Measurements from ENCODE around the gene GAS7. TPM values are rescaled to one million over a fixed set of nuclear protein-coding genes. Genes with fewer than 3 reads are reported as not detected.
"Not testable (repeated sequence)": the region's sequence is repeated elsewhere in the genome, so short reads cannot be mapped to it uniquely, and the experiment has no call there.

GAS7 gene
- total RNA-seq, 3 donors from 2014 or later (not counting 1 experiment from before 2014, with no cell fraction given) = 70.7 to 89.1 (median 84.8) TPM

DNA sequence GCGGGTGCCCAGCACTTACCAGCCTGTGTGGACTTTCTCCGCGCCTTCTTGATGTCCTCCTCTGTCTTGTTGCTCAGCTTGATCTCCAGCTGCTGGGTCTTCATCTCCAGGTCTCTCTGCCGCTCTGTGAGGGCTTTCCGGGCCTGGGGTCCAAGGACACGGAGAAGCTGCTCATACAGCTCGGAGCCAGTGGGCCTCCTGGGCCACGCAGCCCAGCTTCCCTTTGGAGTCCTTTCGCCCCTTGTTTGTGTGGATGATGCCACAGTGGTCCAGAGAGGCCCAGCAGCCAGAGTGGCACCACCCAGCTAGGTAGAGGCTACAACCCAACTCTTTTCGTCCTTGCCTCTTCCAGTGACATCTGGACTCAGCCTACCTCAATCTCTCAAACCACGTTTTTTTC is 272.9 kb downstream of the GAS7 start:
- H3K27ac Mint-ChIP-seq = peak overlapping the region; percentile 62 to 74
- Histone ChIP-seq H3K27me3 (ENCODE audit: control insufficient read depth, insufficient read depth, low read length) (no peaks in the 10 kb centered on the region), H3K27ac (ENCODE audit: low read length) (no peak overlapping the region), H3K4me3 (ENCODE audit: low read length) (no peak overlapping the region), H3K4me1 (ENCODE audit: control insufficient read depth, insufficient read depth, low read length) (peaks cover 3% of the 10 kb centered on the region), H3K9me3 (ENCODE audit: control insufficient read depth, insufficient read depth, low read length) (no peaks in the 10 kb centered on the region), H3K36me3 (ENCODE audit: control insufficient read depth, insufficient read depth, low read length) (peaks cover 37% of the 10 kb centered on the region)
- no peak for ATAC-seq
- H3K9me3 Mint-ChIP-seq = no peaks in the 10 kb centered on the region
- no peak for DNase-seq
- 95% methylated on average over 11 of the region's 11 CpGs for WGBS (ENCODE audit: insufficient coverage)
- H3K27me3 Mint-ChIP-seq (ENCODE audit: low read depth in 2 of 2) = no peaks in the 10 kb centered on the region
- no peak overlapping the region for H3K4me3 Mint-ChIP-seq
- TF ChIP-seq, protein P1, sequence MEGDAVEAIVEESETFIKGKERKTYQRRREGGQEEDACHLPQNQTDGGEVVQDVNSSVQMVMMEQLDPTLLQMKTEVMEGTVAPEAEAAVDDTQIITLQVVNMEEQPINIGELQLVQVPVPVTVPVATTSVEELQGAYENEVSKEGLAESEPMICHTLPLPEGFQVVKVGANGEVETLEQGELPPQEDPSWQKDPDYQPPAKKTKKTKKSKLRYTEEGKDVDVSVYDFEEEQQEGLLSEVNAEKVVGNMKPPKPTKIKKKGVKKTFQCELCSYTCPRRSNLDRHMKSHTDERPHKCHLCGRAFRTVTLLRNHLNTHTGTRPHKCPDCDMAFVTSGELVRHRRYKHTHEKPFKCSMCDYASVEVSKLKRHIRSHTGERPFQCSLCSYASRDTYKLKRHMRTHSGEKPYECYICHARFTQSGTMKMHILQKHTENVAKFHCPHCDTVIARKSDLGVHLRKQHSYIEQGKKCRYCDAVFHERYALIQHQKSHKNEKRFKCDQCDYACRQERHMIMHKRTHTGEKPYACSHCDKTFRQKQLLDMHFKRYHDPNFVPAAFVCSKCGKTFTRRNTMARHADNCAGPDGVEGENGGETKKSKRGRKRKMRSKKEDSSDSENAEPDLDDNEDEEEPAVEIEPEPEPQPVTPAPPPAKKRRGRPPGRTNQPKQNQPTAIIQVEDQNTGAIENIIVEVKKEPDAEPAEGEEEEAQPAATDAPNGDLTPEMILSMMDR (IDR thresholded peaks at IDR 0.05) = no peak
- H3K36me3 Mint-ChIP-seq = peaks cover 8% of the 10 kb centered on the region
- intact Hi-C loops (cut with micrococcal nuclease) = loop anchor here (2.0 to 10.0 kb wide), 4 partner anchors 369 to 919 kb away; no protein-coding TSS in a partner anchor
- peaks cover 6 to 12% of the 10 kb centered on the region in 2 donors for H3K4me1 Mint-ChIP-seq

DNA sequence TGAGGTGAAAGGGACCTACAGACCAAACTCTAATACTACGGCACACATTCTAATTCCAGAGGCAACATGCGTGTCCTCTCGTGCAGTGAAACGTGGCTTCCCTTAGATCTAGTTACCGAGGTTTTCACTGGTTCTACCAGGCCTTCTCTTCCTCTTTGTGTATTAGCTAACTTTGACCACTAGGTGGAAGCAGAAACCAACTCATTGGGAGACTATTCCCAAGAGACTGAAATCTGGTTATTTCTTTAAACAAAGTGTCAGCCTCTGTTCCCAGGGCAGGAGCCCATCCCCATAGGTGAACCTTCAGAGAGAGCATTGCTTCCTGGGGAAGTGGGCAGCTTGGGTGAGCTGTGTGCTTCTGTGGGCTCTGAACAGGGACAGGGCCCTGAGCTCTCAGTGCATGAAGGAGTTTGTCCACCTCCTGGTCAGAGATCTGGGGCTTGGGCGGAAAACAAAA is 273.6 kb downstream of the GAS7 start:
- H3K4me1 Mint-ChIP-seq = peaks cover 6 to 12% of the 10 kb centered on the region in 2 donors
- peaks cover 14% of the 10 kb centered on the region for H3K36me3 Mint-ChIP-seq
- WGBS (ENCODE audit: insufficient coverage) = 25% methylated on average over 6 of the region's 6 CpGs
- H3K4me3 ChIP-seq (ENCODE audit: low read length) = no peak overlapping the region
- intact Hi-C loops (cut with micrococcal nuclease) = loop anchor here (1.0 to 10.0 kb wide), 6 partner anchors 303 to 920 kb away; no protein-coding TSS in a partner anchor
- no peaks in the 10 kb centered on the region for H3K9me3 ChIP-seq (ENCODE audit: control insufficient read depth, insufficient read depth, low read length)
- no peaks in the 10 kb centered on the region for H3K27me3 ChIP-seq (ENCODE audit: control insufficient read depth, insufficient read depth, low read length)
- no peak overlapping the region for H3K4me3 Mint-ChIP-seq
- TF ChIP-seq, protein P1 (IDR thresholded peaks at IDR 0.05) = peak; percentile 87
- peaks cover 3% of the 10 kb centered on the region for H3K4me1 ChIP-seq (ENCODE audit: control insufficient read depth, insufficient read depth, low read length)
- H3K9me3 Mint-ChIP-seq = no peaks in the 10 kb centered on the region
- no peak overlapping the region for H3K27ac ChIP-seq (ENCODE audit: low read length)
- H3K27me3 Mint-ChIP-seq (ENCODE audit: low read depth in 2 of 2) = no peaks in the 10 kb centered on the region
- ATAC-seq (peak; percentile 66 to 78 (median 76)), DNase-seq (peak in 1 of 2 donors; percentile 71)
- H3K27ac Mint-ChIP-seq = peak overlapping the region; percentile 50 to 74
- H3K36me3 ChIP-seq (ENCODE audit: control insufficient read depth, insufficient read depth, low read length) = peaks cover 41% of the 10 kb centered on the region

DNA sequence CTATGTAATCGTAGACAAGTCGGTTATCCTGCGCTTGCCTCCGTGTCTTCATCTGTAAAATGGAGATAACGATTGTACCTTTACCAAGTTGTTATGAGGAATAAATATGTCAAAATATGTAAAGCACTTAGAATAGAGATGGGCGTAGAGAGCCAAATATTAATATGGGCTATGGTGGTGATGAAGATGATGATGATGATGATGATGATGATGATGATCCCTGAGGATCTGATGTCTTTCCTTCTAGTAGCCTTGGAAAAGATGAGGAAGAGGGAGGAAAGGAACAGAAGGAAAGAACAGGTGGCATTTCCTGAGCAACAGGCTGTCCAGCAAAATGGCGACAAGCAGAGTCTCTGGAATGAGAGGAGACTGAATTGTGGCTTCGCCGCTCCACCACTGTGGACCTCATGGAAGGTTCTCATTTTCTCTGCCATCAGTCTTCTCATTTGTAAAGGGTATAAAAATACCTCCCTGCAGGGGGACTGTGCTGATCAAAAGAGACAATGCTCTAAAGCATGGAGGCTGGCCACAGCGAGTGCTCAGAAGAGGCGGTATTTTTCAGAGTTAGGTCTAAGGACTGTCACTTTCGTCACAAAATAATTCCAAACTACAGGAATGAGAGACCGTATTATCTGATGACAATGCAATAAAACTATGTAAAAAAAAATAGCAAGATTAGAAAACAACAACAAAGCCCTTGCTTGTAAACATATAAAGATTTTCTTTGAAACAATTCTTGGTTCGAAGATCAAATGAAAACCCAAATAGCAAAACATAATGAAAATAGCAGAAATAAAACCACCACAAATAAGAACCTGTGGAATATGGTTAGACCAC is 276.2 kb downstream of the GAS7 start:
- H3K4me3 ChIP-seq (ENCODE audit: low read length) = no peak overlapping the region
- TF ChIP-seq, protein P1 (IDR thresholded peaks at IDR 0.05) = no peak
- H3K9me3 Mint-ChIP-seq = no peaks in the 10 kb centered on the region
- peaks cover 3% of the 10 kb centered on the region for H3K4me1 ChIP-seq (ENCODE audit: control insufficient read depth, insufficient read depth, low read length)
- WGBS (ENCODE audit: insufficient coverage) = 97% methylated on average over 11 of the region's 14 CpGs
- H3K4me3 Mint-ChIP-seq = no peak overlapping the region
- H3K27me3 Mint-ChIP-seq (ENCODE audit: low read depth in 2 of 2) = no peaks in the 10 kb centered on the region
- peaks cover 50% of the 10 kb centered on the region for H3K36me3 ChIP-seq (ENCODE audit: control insufficient read depth, insufficient read depth, low read length)
- H3K4me1 Mint-ChIP-seq = peaks cover 6 to 12% of the 10 kb centered on the region in 2 donors
- no peaks in the 10 kb centered on the region for H3K27me3 ChIP-seq (ENCODE audit: control insufficient read depth, insufficient read depth, low read length)
- ATAC-seq (no peak), DNase-seq (no peak)
- no peak overlapping the region for H3K27ac ChIP-seq (ENCODE audit: low read length)
- H3K27ac Mint-ChIP-seq = no peak overlapping the region
- intact Hi-C loops (cut with micrococcal nuclease) = loop anchor here (10.0 kb wide), 2 partner anchors 373 to 923 kb away; no protein-coding TSS in a partner anchor
- H3K9me3 ChIP-seq (ENCODE audit: control insufficient read depth, insufficient read depth, low read length) = no peaks in the 10 kb centered on the region
- peaks cover 17% of the 10 kb centered on the region for H3K36me3 Mint-ChIP-seq

DNA sequence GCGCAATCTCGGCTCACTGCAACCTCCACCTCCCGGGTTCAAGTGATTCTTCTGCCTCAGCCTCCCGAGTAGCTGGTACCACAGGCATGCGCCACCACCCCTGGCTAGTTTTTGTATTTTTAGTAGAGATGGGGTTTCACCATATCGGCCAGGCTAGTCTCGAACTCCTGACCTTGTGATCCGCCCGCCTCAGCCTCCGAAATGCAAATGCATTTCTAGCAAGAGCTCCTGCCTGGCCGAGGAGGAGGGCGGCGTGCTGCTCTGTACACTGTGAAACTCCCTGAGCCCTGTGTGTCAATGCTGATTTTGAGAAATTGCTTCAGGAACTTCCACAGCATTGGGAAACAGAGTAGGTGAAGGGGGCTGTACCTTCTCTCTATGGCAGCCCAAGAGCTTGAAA is 277.2 kb downstream of the GAS7 start:
- not testable (repeated sequence) for DNase-seq; H3K27me3 Mint-ChIP-seq (ENCODE audit: low read depth in 2 of 2); H3K27ac ChIP-seq (ENCODE audit: low read length); H3K4me3 Mint-ChIP-seq; H3K9me3 Mint-ChIP-seq; H3K4me3 ChIP-seq (ENCODE audit: low read length); ATAC-seq; H3K27ac Mint-ChIP-seq; H3K27me3 ChIP-seq (ENCODE audit: control insufficient read depth, insufficient read depth, low read length); H3K9me3 ChIP-seq (ENCODE audit: control insufficient read depth, insufficient read depth, low read length); H3K4me1 ChIP-seq (ENCODE audit: control insufficient read depth, insufficient read depth, low read length)
- H3K36me3 Mint-ChIP-seq = peaks cover 17% of the 10 kb centered on the region
- 90% methylated on average over 13 of the region's 13 CpGs for WGBS (ENCODE audit: insufficient coverage)
- H3K36me3 ChIP-seq (ENCODE audit: control insufficient read depth, insufficient read depth, low read length) = peaks cover 55% of the 10 kb centered on the region
- intact Hi-C loops (cut with micrococcal nuclease) = loop anchor here (10.0 kb wide), 2 partner anchors 374 to 924 kb away; no protein-coding TSS in a partner anchor
- peaks cover 6 to 12% of the 10 kb centered on the region in 2 donors for H3K4me1 Mint-ChIP-seq

All from natural killer cell (primary cell).